ENCODE results near the gene ERGIC1. TPM values are rescaled to one million over a fixed set of nuclear protein-coding genes. Genes with fewer than 3 reads are reported as not detected.
A peak's percentile ranks its signal among the peaks of the same experiment; 100 is the strongest.

ERGIC1 gene
- total and polyA plus RNA-seq, 3 donors from 2014 or later, result 89.8 to 100.0 (median 94.1) TPM

DNA sequence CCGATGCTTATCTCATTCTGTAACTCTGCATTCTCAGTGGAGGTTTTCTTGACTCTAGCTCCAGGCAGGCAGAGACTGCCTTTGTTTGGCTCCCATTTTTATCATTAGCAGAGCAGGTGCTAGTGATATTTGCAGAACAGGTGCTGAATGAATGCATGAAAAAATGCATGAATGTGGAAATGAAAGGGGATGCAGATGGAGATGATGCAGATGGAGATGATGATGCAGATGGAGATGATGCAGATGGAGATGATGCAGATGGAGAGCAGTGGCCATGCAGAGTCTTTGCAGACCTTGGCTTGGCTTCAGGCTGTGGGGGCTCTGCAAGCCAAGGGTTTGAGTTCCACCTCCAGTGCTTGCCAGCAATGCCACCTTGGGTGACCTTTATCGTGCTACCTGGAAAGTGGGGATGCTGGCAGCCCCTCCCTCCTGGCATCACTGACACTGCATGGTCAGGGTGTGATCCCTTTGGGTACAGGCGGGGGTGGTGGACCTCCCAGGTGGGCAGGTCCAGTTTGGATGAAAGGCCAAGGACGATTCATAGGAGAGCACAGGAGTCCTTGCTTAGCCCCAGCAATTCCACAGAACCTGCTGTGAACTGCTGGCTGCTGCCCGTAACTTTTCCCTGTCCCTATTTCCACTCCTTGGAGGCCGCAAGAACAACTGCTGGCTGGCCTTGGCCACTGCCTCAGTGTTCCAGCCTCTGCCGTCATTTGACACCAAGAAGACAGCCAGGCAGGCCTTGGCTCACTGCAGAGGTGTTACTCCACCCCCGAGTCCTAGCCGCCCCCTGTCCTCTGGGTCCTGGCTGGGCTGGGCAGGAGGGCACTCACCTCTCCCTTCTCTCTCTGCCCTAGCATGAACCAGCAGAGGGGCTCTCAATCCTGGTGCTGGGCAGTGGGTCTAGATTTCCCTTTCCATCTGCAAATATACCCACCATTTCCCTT lies 33.0 kb downstream of the ERGIC1 start:
- no peaks in the 10 kb centered on the region for H3K27me3 ChIP-seq
- no peaks in the 10 kb centered on the region for H3K36me3 ChIP-seq (ENCODE audit: low read depth, missing control alignments)
- H3K4me3 ChIP-seq, result no peak overlapping the region
- peak; percentile 69 for DNase-seq
- WGBS, 2 donors, result 36 to 46% methylated on average over 8 to 9 of the region's 9 CpGs
- H3K4me1 ChIP-seq, result peaks cover 73% of the 10 kb centered on the region
- peak overlapping the region; percentile 81 for H3K27ac ChIP-seq
- H3K9me3 ChIP-seq, result no peaks in the 10 kb centered on the region
- TF ChIP-seq, protein P1, sequence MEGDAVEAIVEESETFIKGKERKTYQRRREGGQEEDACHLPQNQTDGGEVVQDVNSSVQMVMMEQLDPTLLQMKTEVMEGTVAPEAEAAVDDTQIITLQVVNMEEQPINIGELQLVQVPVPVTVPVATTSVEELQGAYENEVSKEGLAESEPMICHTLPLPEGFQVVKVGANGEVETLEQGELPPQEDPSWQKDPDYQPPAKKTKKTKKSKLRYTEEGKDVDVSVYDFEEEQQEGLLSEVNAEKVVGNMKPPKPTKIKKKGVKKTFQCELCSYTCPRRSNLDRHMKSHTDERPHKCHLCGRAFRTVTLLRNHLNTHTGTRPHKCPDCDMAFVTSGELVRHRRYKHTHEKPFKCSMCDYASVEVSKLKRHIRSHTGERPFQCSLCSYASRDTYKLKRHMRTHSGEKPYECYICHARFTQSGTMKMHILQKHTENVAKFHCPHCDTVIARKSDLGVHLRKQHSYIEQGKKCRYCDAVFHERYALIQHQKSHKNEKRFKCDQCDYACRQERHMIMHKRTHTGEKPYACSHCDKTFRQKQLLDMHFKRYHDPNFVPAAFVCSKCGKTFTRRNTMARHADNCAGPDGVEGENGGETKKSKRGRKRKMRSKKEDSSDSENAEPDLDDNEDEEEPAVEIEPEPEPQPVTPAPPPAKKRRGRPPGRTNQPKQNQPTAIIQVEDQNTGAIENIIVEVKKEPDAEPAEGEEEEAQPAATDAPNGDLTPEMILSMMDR (IDR thresholded peaks at IDR 0.05), result no peak
- TF ChIP-seq POLR2A (IDR thresholded peaks at IDR 0.05), result no peak
- intact Hi-C loops (cut with DNase I; ENCODE audit: low total_unique reads), result loop anchor here (5.0 to 10.0 kb wide), 2 partner anchors 35 to 92 kb away; partner anchors contain the start of gene DUSP1

DNA sequence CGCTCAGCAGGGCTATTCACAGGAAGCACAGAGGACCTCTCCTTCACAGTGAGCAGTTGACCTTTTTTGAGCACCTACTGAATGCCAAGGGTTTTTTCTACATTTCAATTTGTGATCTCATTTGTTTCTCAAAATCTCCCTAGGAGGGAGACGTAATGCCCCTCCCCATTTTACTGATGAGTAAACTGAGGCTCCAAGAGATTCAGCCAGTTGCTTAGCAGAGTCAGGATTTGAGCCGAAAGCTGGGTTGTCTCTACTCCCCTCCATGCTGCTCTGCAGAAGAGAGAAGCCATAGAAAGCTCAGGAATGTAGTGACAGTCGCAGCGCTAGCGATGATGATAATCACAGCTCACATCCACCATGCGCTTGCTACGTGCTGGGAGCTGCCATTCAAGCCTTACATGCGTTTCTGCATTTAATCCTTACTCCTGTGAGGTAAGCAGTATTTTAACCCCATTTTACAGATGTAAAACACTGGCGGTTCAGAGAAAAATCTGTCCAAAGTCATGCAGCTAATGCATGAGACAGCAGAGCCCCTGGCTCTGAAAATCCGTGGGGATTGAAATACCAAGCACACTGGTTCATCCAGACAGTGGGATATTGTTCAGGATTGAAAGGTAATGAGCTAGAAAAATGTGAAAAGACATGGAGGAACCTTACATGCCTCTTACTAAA lies 33.8 kb downstream of the ERGIC1 start:
- no peak for DNase-seq
- no peaks in the 10 kb centered on the region for H3K9me3 ChIP-seq
- TF ChIP-seq, protein P1 (IDR thresholded peaks at IDR 0.05), result no peak
- TF ChIP-seq POLR2A (IDR thresholded peaks at IDR 0.05), result no peak
- no peaks in the 10 kb centered on the region for H3K36me3 ChIP-seq (ENCODE audit: low read depth, missing control alignments)
- no peaks in the 10 kb centered on the region for H3K27me3 ChIP-seq
- H3K4me1 ChIP-seq, result peaks cover 82% of the 10 kb centered on the region
- intact Hi-C loops (cut with DNase I; ENCODE audit: low total_unique reads), result loop anchor here (5.0 to 10.0 kb wide), 2 partner anchors 34 to 93 kb away; partner anchors contain the start of gene DUSP1
- peak overlapping the region; percentile 81 for H3K27ac ChIP-seq
- WGBS, 2 donors, result 58 to 64% methylated on average over 11 of the region's 11 CpGs
- no peak overlapping the region for H3K4me3 ChIP-seq

DNA sequence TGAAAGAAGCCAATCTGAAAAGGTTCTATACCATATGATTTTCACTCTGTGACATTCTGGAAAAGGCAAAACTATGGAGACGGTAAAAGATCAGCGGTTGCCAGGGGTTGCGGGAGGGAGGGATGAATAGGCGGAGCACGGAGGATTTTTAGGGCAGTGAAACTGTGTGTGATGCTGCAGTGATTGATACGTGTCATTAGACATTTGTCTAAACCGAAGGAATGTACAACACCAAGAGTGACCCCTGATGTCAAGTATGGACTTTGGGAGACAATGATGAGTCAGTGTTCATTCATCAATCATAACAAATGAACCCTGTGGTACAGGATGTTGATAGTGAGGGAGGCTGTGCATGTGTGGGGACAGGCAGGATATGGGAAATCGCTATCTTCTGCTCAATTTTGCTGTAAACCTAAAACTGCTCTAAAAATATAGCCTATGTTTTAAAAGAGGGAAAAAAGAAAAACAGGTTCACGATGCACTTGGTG lies 34.4 kb downstream of the ERGIC1 start:
- TF ChIP-seq, protein P1 (IDR thresholded peaks at IDR 0.05), result no peak
- no peak for TF ChIP-seq POLR2A (IDR thresholded peaks at IDR 0.05)
- 61 to 62% methylated on average over 9 of the region's 9 CpGs for WGBS, 2 donors
- no peak for DNase-seq
- Histone ChIP-seq H3K4me3 (no peak overlapping the region), H3K4me1 (peaks cover 87% of the 10 kb centered on the region), H3K27me3 (no peaks in the 10 kb centered on the region), H3K9me3 (no peaks in the 10 kb centered on the region), H3K27ac (peak overlapping the region; percentile 81), H3K36me3 (ENCODE audit: low read depth, missing control alignments) (no peaks in the 10 kb centered on the region)
- intact Hi-C loops (cut with DNase I; ENCODE audit: low total_unique reads), result loop anchor here (5.0 to 10.0 kb wide), 2 partner anchors 34 to 94 kb away; partner anchors contain the start of gene DUSP1

DNA sequence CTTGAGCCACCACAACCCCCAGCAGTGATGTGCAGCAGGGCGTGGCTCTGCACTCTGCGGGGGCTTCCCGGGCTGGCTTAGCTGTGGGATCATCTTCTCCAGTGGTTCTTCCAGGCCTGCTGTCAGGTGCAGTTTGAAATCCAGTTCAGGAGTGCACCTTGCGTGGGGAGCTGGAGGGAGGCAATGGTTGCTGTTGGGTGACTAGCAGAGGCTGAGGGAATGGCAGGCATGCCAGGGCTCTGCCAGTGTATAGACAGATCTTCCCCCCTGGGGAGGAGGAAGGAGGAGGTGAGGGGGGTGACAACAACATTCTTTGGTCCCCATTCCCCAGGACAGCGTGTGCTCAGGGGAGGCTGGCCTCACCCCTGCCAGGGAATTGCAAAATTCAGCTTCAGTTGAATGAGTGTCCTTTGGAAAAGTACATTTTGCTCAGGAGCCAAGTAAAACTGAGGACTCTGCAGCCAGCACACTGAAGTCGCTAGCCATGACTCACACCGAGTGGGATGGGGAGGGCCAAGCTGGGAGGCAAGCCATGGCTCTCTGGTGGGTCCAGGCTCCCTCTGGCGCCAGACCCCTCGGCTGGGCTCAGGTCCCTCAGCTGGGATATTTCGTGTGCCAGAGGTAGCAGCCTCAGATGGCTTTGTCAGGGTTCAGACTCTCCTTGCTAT lies 35.0 kb downstream of the ERGIC1 start:
- no peak overlapping the region for H3K4me3 ChIP-seq
- 27 to 40% methylated on average over 7 to 10 of the region's 10 CpGs for WGBS, 2 donors

More for the DNA sequence above, 35.0 kb downstream of the ERGIC1 start:
- intact Hi-C loops (cut with DNase I; ENCODE audit: low total_unique reads), result loop anchor here (5.0 to 10.0 kb wide), 2 partner anchors 33 to 94 kb away; partner anchors contain the start of gene DUSP1
- no peaks in the 10 kb centered on the region for H3K36me3 ChIP-seq (ENCODE audit: low read depth, missing control alignments)
- DNase-seq, result peak; percentile 81
- H3K9me3 ChIP-seq, result no peaks in the 10 kb centered on the region
- H3K27ac ChIP-seq, result peak overlapping the region; percentile 81
- peaks cover 90% of the 10 kb centered on the region for H3K4me1 ChIP-seq
- H3K27me3 ChIP-seq, result no peaks in the 10 kb centered on the region
- no peak for TF ChIP-seq POLR2A (IDR thresholded peaks at IDR 0.05)
- TF ChIP-seq, protein P1 (IDR thresholded peaks at IDR 0.05), result peak in 1 of 3 experiments; percentile 19

Data from testis (tissue), 3 donors.